Epidermal melanocyte (primary cell): Measurements from ENCODE around the gene SLC38A9.
"Not testable (repeated sequence)": the region's sequence is repeated elsewhere in the genome, so short reads cannot be mapped to it uniquely, and the experiment has no call there.

ENCODE experiments used
- DNase-seq: peaks from one replicate; pipeline ENCODE4 v3.0.0; 2011; ENCODE audit warnings: low spot score; ENCODE audit not compliant: insufficient read length

The SLC38A9 gene

DNA sequence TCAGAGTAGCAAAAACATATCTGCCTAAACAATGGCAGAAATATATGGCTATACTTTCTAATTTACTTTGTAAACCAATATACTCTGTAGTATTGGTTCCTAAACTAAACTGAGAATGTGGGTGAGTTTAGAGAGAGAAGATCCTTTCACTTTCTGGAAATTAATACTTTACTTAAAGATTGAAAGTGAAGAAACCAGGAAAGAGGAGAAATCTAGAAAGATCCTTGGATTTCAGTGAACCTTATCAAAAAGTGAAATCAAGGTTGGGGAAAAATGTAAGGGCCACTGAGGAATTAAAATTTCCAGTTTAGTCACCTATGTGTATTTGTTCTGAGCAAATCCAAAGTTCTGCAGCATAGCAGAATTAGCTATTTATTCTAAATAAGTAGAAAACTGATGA, 5.9 kb downstream of the SLC38A9 start:
- no peak for DNase-seq

DNA sequence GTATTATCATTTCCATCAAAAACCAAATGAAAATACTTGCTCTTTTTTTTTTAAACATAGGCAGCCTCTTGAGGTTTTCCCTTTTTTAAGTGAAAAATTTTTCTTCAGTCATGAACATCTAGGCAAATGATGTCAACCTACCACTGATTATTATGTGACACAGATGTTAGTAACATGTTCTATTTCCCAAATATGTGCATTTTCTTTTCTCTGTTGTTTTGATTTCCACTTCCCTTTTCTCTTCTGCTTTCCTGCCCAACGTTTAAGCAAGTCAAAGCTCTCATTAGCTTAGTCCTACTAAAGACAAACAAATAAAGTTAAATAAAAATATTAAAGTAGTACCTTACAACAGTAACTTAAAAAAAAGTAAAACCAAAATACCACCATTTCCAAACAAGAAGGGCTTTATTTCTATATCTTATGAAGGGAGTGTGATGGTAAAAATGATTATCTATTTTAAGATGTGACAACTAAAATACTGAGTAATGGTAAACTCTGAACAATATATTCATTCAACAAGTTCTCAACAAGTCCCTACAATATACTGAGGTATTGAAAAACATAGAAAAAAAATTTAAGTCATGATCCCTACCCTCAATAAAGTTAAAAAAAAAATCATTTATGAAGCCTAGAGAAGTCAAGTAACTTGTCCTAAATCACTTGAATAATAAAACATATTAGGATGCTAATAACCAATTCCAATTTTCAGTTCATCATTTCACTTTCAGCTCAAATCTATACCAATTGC, 9.4 kb downstream of the SLC38A9 start:
- no peak for DNase-seq

- DNase-seq: no peak
Measured at GRCh38 chr5:55701462-55702103, 10.5 kb downstream of the SLC38A9 start.

DNA sequence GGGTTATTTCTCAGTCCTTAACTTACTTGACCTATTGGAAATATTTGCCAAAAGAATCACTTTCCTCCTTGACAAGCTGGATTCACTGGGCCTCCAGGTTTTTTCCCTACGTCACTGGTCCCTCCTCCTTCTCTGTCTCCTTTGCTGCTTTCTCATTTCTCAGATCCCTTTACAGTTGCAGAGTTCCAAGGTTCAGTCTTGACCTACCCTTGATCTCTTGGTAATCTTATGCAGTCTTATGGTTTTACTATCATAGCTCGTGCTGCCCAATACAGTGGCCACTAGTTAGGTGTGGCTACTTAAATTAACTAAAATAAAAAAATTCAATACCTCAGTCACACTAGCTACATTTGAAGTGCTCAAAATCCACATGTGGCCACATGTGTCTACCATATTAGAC, 11.4 kb downstream of the SLC38A9 start:
- DNase-seq: no peak

GRCh38 chr5:55699041-55699688, 13.0 kb downstream of the SLC38A9 start:
- no peak for DNase-seq

DNA sequence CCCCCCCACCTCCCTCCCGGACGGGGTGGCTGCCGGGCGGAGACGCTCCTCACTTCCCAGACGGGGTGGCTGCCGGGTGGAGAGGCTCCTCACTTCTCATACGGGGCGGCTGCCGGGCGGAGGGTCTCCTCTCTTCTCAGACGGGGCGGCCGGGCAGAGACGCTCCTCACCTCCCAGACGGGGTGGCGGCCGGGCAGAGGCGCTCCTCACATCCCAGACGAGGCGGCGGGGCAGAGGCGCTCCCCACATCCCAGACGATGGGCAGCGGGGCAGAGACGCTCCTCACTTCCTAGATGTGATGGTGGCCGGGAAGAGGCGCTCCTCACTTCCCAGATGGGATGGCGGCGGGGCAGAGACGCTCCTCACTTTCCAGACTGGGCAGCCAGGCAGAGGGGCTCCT, 15.4 kb downstream of the SLC38A9 start:
- DNase-seq: not testable (repeated sequence)

DNA sequence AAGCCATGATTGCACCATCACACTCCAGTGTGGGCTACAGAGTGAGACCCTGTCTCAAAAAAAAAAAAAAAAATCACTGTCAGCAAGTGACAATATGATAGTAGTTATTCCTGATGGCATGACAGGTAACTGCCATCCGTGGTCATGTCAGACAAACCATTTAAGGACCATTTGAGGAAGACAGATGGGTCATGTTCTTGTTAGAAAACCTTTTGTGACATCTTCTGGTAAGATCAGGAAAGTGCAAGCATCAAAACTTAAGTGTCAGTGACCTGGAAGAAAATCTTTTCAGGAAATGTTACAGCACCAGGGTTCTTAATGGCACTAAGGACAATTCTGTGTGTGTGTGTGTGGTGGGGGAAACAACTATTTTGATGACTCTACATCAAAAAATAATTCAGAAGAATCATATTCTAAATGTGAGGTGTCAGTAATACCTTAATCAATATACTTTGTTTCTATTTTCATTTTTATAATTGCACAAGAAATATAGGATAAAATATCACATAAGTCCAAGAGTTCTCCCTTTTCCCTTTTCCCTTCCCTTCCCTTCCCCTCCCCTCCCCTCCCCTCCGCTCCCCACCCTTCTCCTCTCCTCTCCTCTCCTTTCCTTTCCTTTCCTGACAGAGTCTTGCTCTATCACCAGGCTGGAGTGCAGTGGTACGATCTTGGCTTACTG, 17.8 kb downstream of the SLC38A9 start:
- DNase-seq: no peak

GRCh38 chr5:55692509-55692908, 19.6 kb downstream of the SLC38A9 start:
- no peak for DNase-seq

GRCh38 chr5:55692106-55692417, 20.1 kb downstream of the SLC38A9 start:
- no peak for DNase-seq

DNA sequence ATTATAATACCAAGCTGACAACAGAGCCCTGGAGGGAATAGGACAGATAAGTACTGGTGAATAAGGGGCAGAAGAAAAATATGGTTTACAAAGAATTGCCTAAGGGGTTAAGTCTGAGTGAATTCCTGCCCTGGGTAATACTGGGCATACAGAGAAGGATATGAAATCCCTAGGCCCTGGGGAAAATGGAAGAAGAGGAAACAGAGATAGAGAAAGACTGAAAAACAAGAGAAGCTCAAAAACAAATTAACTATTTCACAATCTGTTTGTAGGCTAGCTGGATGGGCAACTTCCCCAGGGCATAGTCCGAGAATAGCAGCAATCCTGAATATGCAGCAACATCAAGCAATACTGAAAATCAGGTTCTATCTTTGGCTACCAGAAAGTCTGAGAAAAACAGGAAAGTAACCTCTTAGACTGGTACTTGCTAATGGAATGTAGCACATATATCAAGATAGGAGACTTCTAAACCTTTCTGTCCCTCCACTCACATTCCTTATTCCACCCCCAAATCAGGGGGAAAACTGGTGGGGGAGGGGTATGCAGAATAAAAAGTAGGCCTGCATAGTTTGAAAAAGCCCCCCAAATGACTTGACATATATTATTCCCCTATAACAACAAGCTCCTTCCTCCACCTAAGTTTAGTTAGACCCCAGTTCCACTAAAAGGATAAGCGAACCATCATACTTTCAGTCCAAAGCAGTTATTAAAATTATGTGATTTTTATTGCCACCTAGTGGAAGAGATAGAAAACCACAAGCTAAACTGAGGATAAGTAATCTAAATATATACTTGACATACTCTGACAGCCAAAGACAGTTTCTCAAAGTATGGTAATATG, 20.6 kb downstream of the SLC38A9 start:
- DNase-seq: no peak

- DNase-seq: no peak
Measured at GRCh38 chr5:55682071-55682470, 30.1 kb downstream of the SLC38A9 start.

GRCh38 chr5:55681301-55681700, 30.8 kb downstream of the SLC38A9 start:
- DNase-seq: no peak

DNA sequence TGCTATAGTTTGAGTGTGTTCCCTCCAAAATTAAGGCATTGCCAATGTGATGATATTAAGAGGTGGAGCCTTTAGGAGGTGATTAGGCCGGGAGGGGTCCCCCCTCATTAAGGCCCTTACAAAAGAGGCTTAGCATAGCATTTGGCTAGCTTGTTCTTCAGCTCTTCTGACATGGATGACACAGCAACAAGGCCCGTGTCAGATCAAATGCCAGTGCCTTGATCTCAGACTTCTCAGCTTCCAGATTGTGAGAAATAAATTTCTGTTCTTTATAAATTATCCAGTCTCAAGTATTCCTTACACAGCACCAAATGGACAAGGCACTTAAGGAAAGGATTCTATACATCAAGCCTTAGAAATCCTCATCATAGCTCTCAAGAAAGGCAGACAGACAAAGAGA, 31.8 kb downstream of the SLC38A9 start:
- DNase-seq: no peak

GRCh38 chr5:55679556-55679955, 32.6 kb downstream of the SLC38A9 start:
- no peak for DNase-seq

- no peak for DNase-seq
Measured at GRCh38 chr5:55675119-55675518, 37.0 kb downstream of the SLC38A9 start.

DNA sequence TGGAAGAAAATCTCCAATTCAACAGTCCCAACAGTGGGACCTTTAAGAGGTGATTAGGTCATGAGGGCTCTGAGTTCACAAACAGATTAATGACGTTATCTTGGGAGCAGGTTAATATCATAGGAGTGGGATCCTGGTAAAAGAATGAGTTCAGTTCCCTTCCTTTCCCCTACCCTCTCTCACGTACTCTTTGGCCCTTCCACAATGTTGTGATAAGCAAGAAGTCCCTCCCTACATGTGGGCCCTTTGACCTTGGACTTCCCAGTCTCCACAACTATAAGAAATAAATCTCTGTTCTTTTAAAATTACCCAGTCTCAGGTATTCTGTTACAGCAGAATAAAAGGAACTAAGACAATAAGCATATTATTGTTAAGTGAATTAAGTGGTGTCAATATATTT, 37.8 kb downstream of the SLC38A9 start:
- DNase-seq: no peak

GRCh38 chr5:55672477-55672911, 39.6 kb downstream of the SLC38A9 start:
- DNase-seq: no peak

GRCh38 chr5:55671975-55672374, 40.1 kb downstream of the SLC38A9 start:
- no peak for DNase-seq

- no peak for DNase-seq
Measured at GRCh38 chr5:55668356-55668755, 43.8 kb downstream of the SLC38A9 start.

DNA sequence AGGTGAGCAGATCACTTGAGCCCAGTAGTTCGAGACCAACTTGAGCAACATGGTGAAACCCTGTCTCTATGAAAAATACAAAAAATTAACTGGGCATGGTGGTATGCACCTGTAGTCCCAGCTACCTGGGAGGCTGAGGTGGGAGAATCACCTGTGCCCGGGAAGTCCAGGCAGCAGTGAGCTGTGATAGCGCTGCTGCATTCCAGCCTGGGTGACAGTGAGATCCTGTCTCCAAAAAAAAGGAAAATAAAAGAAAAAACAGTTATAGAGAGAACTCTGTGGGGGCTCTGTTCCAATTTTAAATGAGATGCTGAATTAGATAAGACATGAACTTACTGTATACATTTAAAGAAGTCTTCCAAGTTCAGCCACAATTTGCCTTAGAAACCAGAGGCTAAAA, 44.2 kb downstream of the SLC38A9 start:
- no peak for DNase-seq

DNA sequence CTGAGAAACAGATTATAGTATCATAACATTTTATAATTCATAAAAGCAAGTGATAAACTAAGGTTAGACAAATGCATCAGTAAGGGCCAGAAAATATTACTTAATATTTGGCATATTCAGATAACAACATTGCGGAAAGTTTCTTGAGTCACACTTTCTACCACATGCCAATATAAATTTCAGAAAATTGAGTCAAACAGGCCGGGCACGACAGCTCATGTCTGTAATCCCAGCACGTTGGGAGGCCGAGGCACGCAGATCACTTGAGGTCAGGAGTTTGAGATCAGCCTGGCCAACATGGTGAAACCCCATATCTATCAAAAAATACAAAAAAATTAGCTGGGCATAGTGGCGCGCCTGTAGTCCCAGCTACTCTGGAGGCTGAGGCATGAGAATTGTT, 47.1 kb downstream of the SLC38A9 start:
- DNase-seq: no peak
